Endothelial cell of umbilical vein (primary cell): ENCODE measurements around the gene NPSR1. TPM values are rescaled to one million over a fixed set of nuclear protein-coding genes. Genes with fewer than 3 reads are reported as not detected.
A peak's percentile ranks its signal among the peaks of the same experiment; 100 is the strongest.
"Not testable (repeated sequence)": the region's sequence is repeated elsewhere in the genome, so short reads cannot be mapped to it uniquely, and the experiment has no call there.

Experiments
- BruUV-seq: library from RNA; stranded (reverse); fragments of 400-500 nt; replicated peaks from 2 replicates; lab custom pipeline; 2021; lab: Mats Ljungman, UMichigan
- CTCF ChIA-PET: fragments of 300-600, 350-600 bp; sonication (Branson Sonifier 250); formaldehyde crosslinking; loops from one replicate; lab custom pipeline; 2021; ENCODE audit warnings: antibody characterized with exemption, inconsistent platforms; lab: Charles Lee
- POLR2A ChIA-PET: fragments of 300-600, 350-600 bp; sonication (Branson Sonifier 250); formaldehyde crosslinking; loops from one replicate; lab custom pipeline; 2021; ENCODE audit warnings: antibody characterized with exemption, inconsistent platforms; lab: Charles Lee
- DNase-seq: peaks from one replicate; pipeline ENCODE4 v3.0.0-alpha.2; 2011; ENCODE audit warnings: low read depth, low spot score
- FAIRE-seq: peaks from 2 replicates; lab custom pipeline; 2011; peaks lifted over from hg19 to GRCh38; lab: Jason Lieb, UNC
- H2AFZ ChIP-seq: 2 replicates; pipeline ENCODE4 v1.6.0; 2012; ENCODE audit warnings: low read depth, low read length, control low read depth, inconsistent platforms
- H3K27ac ChIP-seq: 2 replicates; pipeline ENCODE4 v1.5.1; 2011; ENCODE audit warnings: low read depth, mild to moderate bottlenecking, control low read depth, low read length, moderate library complexity; ENCODE audit not compliant: insufficient read depth
- H3K27me3 ChIP-seq, 2 experiments: 2 replicates each; pipeline versions ENCODE4 v1.6.0 to v1.6.1; 2011; ENCODE audit warnings: low read length in 2 of 2, mixed read lengths in 1 of 2; ENCODE audit not compliant: control insufficient read depth in 2 of 2, insufficient read depth in 2 of 2
- H3K36me3 ChIP-seq, 2 experiments: 2 replicates in 1 of 2; 3 replicates in 1 of 2; pipeline ENCODE4 v1.5.1; 2011; ENCODE audit warnings: low read length in 2 of 2, mild to moderate bottlenecking in 1 of 2, moderate library complexity in 1 of 2; ENCODE audit not compliant: control insufficient read depth in 2 of 2, insufficient read depth in 2 of 2; ENCODE audit errors: extremely low read depth in 1 of 2
- H3K4me1 ChIP-seq: 3 replicates; pipeline ENCODE4 v1.5.1; 2011; ENCODE audit warnings: mild to moderate bottlenecking, low read length; ENCODE audit not compliant: control insufficient read depth, insufficient read depth; ENCODE audit errors: extremely low read depth
- H3K4me2 ChIP-seq: 2 replicates; pipeline ENCODE4 v1.6.1; 2011; ENCODE audit warnings: low read length, control low read depth, mixed read lengths; ENCODE audit not compliant: insufficient read depth
- H3K4me3 ChIP-seq, 3 experiments: fragments of 200-600 bp in 1 of 3; sonication (generic), shearing (Covaris generic) in 1 of 3; replicated peaks in 1 of 3; 2 replicates each; pipeline ENCODE4 v1.5.1; 2011 to 2016; ENCODE audit warnings: control low read depth in 3 of 3, low read length in 3 of 3, mild to moderate bottlenecking in 2 of 3, inconsistent platforms in 1 of 3, low read depth in 1 of 3, moderate library complexity in 1 of 3; ENCODE audit not compliant: insufficient read depth in 1 of 3
- H3K79me2 ChIP-seq: 2 replicates; pipeline ENCODE4 v1.6.0; 2012; ENCODE audit warnings: low read length, inconsistent platforms; ENCODE audit not compliant: control insufficient read depth, insufficient read depth
- H3K9ac ChIP-seq: replicated peaks from 2 replicates; pipeline ENCODE3; 2011; ENCODE audit warnings: low read length, control low read depth; ENCODE audit not compliant: insufficient read depth; ENCODE audit errors: extremely low read depth
- H3K9me1 ChIP-seq: replicated peaks from 3 replicates; pipeline ENCODE4 v1.6.0; 2011; ENCODE audit warnings: mild to moderate bottlenecking, low read length; ENCODE audit not compliant: control insufficient read depth, insufficient read depth; ENCODE audit errors: extremely low read depth
- H3K9me3 ChIP-seq: replicated peaks from 2 replicates; pipeline ENCODE4 v1.5.1; 2012; ENCODE audit warnings: low read length, inconsistent platforms; ENCODE audit not compliant: control insufficient read depth, insufficient read depth
- H4K20me1 ChIP-seq: replicated peaks from 2 replicates; pipeline ENCODE3; 2011; ENCODE audit warnings: mild to moderate bottlenecking, low read length; ENCODE audit not compliant: control insufficient read depth, insufficient read depth; ENCODE audit errors: extremely low read depth
- GATA2 ChIP-seq: IDR thresholded peaks from 2 replicates; pipeline ENCODE4 v1.7.0; 2011; ENCODE audit warnings: low read depth, mild to moderate bottlenecking, moderate library complexity, mixed read lengths, low read length; ENCODE audit not compliant: insufficient read length, insufficient read depth
- JUN ChIP-seq: IDR thresholded peaks from 2 replicates; pipeline ENCODE4 v1.6.1; 2011; ENCODE audit warnings: borderline replicate concordance, low read depth; ENCODE audit not compliant: insufficient read length, insufficient read depth
- POLR2A ChIP-seq: IDR thresholded peaks from 2 replicates; pipeline ENCODE4 v1.6.1; 2012; ENCODE audit warnings: low read depth, mild to moderate bottlenecking, control low read depth, low read length
- dilution Hi-C: fragments of 300-500 bp; cut with MboI; formaldehyde crosslinking; loops from one replicate; pipeline ENCODE4 v1.15.0; 2019; ENCODE audit warnings: low sequenced_read_pairs; ENCODE audit not compliant: extremely low pct_ligation_motif_present
- intact Hi-C: fragments of 100-400 bp; cut with micrococcal nuclease; formaldehyde crosslinking; loops from one replicate; pipeline ENCODE4 v1.10.0; 2022
- polyA plus RNA-seq, 4 experiments: library from polyadenylated mRNA; depleted of rRNA in 3 of 4; stranded (reverse) in 3 of 4; unstranded in 1 of 4; fragments of >200 nt; gene quantifications; 2 replicates each; pipeline versions ENCODE4 v1.2.1 to v1.2.3, GENCODE V29; 2011 to 2012; ENCODE audit warnings: missing spikeins in 1 of 4
- total RNA-seq: library from RNA; stranded (reverse); gene quantifications from 2 replicates; pipeline ENCODE4 v1.2.3, GENCODE V29; 2021

NPSR1 gene
- total and polyA plus RNA-seq, 2 donors (not counting 3 experiments of a cell fraction or from before 2014, with no cell fraction given): not detected

DNA sequence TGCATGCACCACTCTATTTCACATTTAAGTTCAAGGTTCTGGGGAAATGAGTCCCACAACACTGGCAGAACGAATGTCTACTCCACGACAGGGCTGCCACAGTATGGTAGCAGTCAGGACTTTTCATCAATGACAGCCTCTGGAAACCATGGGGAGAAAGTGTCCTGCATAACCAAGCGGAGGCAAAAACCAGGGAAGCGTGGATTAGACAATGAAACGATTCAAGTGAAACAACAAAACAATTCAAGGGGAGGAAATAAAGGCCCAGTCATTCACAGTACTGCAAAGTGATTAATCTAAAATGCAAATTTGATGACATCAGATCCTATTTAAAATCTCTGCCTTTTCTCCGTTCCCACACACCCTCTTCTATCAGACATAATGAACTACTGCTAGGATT lies 211.0 kb downstream of the NPSR1 start:
- Histone ChIP-seq H4K20me1 (no peaks in the 10 kb centered on the region), H3K36me3 (no peaks in the 10 kb centered on the region), H3K4me3 (no peak overlapping the region), H3K27me3 (no peaks in the 10 kb centered on the region), H3K79me2 (no peaks in the 10 kb centered on the region), H2AFZ (no peak overlapping the region), H3K4me1 (no peaks in the 10 kb centered on the region), H3K27ac (no peak overlapping the region), H3K9me1 (no peaks in the 10 kb centered on the region), H3K9ac (no peak overlapping the region), H3K9me3 (no peaks in the 10 kb centered on the region), H3K4me2 (no peak overlapping the region)
- dilution Hi-C loops (no loop called here), intact Hi-C loops (no loop called here)
- TF ChIP-seq GATA2 (no peak), POLR2A (no peak), JUN (no peak)
- BruUV-seq: no TSS peak
- POLR2A ChIA-PET: no interaction called here
- no peak for FAIRE-seq
- CTCF ChIA-PET: no interaction called here
- DNase-seq: no peak

GRCh38 chr7:34870041-34870440 lies 212.0 kb downstream of the NPSR1 start:
- H3K4me2 ChIP-seq, H3K27me3 ChIP-seq, H3K4me1 ChIP-seq, dilution Hi-C loops, H3K9me3 ChIP-seq, H3K4me3 ChIP-seq, POLR2A ChIA-PET, H3K27ac ChIP-seq, H3K9me1 ChIP-seq, intact Hi-C loops, H3K79me2 ChIP-seq, H2AFZ ChIP-seq, H4K20me1 ChIP-seq, H3K9ac ChIP-seq, DNase-seq, H3K36me3 ChIP-seq, BruUV-seq, CTCF ChIA-PET: not testable (repeated sequence)
- peak; percentile 87 for FAIRE-seq

DNA sequence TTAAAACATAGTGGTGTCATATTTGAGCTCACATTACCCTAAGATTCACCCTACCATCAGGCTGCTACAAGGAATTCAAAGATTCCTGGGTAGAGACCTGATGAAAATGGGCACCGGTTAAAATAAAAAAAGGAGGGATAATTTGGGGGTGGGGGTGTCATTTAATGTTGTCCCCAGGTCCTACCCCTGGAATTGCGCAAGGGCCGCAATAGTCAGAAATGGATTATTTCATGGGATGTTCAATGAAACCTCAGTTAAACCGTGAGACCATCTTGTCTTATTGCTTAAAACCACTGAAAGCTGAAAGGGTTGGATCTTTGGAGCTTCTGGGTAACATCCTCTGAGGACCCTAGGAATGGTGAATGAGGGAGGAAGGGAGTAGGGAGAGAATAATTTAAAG lies 216.3 kb downstream of the NPSR1 start:
- BruUV-seq, H3K9me3 ChIP-seq, H3K4me1 ChIP-seq, dilution Hi-C loops, H3K9me1 ChIP-seq, H3K27ac ChIP-seq, H2AFZ ChIP-seq, POLR2A ChIA-PET, H3K9ac ChIP-seq, CTCF ChIA-PET, H3K79me2 ChIP-seq, H3K4me2 ChIP-seq, H4K20me1 ChIP-seq, H3K27me3 ChIP-seq, H3K4me3 ChIP-seq, H3K36me3 ChIP-seq, FAIRE-seq, intact Hi-C loops, DNase-seq: not testable (repeated sequence)
